GM20000 (cell line): ENCODE data around the gene KPNA3.
"Not testable (repeated sequence)": the region's sequence is repeated elsewhere in the genome, so short reads cannot be mapped to it uniquely, and the experiment has no call there.

Source experiments
- DNase-seq: peaks from one replicate; pipeline ENCODE4 v3.0.0; 2012; ENCODE audit warnings: low spot score
- CTCF ChIP-seq: IDR thresholded peaks from 2 replicates; pipeline ENCODE4 v1.5.1; 2012; ENCODE audit warnings: mild to moderate bottlenecking, control low read depth; ENCODE audit errors: extremely low read depth, missing control alignments

KPNA3 gene

GRCh38 chr13:49774376-49775005, 18.0 kb downstream of the KPNA3 start:
- no peak for TF ChIP-seq CTCF
- DNase-seq = no peak

GRCh38 chr13:49772828-49773227, 19.7 kb downstream of the KPNA3 start:
- no peak for DNase-seq
- no peak for TF ChIP-seq CTCF

- DNase-seq = not testable (repeated sequence)
These were observed 30.7 kb downstream of the KPNA3 start for GRCh38 chr13:49761811-49762210.

- DNase-seq = no peak
- TF ChIP-seq CTCF = no peak
These were observed 31.9 kb downstream of the KPNA3 start for GRCh38 chr13:49760558-49760957.

- no peak for DNase-seq
- no peak for TF ChIP-seq CTCF
These were observed 33.0 kb downstream of the KPNA3 start for GRCh38 chr13:49759503-49759902.

- TF ChIP-seq CTCF = no peak
- no peak for DNase-seq
These were observed 36.2 kb downstream of the KPNA3 start for GRCh38 chr13:49756263-49756662.

- no peak for TF ChIP-seq CTCF
- no peak for DNase-seq
These were observed 38.3 kb downstream of the KPNA3 start for GRCh38 chr13:49754146-49754545.

- DNase-seq = no peak
- no peak for TF ChIP-seq CTCF
These were observed 42.6 kb downstream of the KPNA3 start for GRCh38 chr13:49749848-49750247.
